Thoracic aorta (tissue), 2 donors: ENCODE data around the gene GBGT1. TPM values are rescaled to one million over a fixed set of nuclear protein-coding genes. Genes with fewer than 3 reads are reported as not detected.

Experiments
- ATAC-seq: fragments of 150-250 bp; one replicate; pipeline ENCODE4 v1.8.0; 2017; ENCODE audit warnings: low read depth; ENCODE audit not compliant: insufficient number of reproducible peaks, low FRiP score
- DNase-seq: peaks from one replicate; pipeline ENCODE4 v3.0.0-alpha.2; 2020; ENCODE audit warnings: low spot score
- H3K27ac ChIP-seq, 2 donors: fragments of 200-600 bp; sonication (generic); 1 replicate in 1 of 2; 2 replicates in 1 of 2; pipeline ENCODE4 v1.5.1; 2016; ENCODE audit warnings: mild to moderate bottlenecking in 2 of 2, moderate library complexity in 2 of 2
- H3K27me3 ChIP-seq: fragments of 200-600 bp; sonication (generic); replicated peaks from 2 replicates; pipeline ENCODE4 v1.6.0; 2016; ENCODE audit warnings: mild to moderate bottlenecking; ENCODE audit not compliant: insufficient read depth
- H3K36me3 ChIP-seq: fragments of 200-600 bp; sonication (generic); one replicate; pipeline ENCODE4 v1.5.1; 2016
- H3K4me1 ChIP-seq, 2 donors: fragments of 200-600 bp; sonication (generic); 1 replicate in 1 of 2; 2 replicates in 1 of 2; pipeline versions ENCODE4 v1.5.1 to v1.6.0; 2016; ENCODE audit warnings: low read depth in 2 of 2, mild to moderate bottlenecking in 1 of 2; ENCODE audit not compliant: control insufficient read depth in 1 of 2
- H3K4me3 ChIP-seq: fragments of 200-600 bp; sonication (generic); 2 replicates; pipeline ENCODE4 v1.5.1; 2016; ENCODE audit warnings: mild to moderate bottlenecking
- H3K9me3 ChIP-seq: fragments of 200-600 bp; sonication (generic); 2 replicates; pipeline ENCODE4 v1.5.1; 2016
- total RNA-seq, 2 donors: library from RNA; depleted of rRNA; stranded (reverse); fragments of >200 nt; gene quantifications; one replicate each; pipeline versions ENCODE4 v1.1.0 to v1.2.3, GENCODE V29; 2016
- TF ChIP-seq, protein P1 (sequence below): fragments of 200-600 bp; sonication (generic); IDR thresholded peaks from one replicate; pipeline ENCODE4 v1.5.1; 2019; ENCODE audit warnings: antibody characterized with exemption

GBGT1 gene
- total RNA-seq, 2 donors from 2014 or later, result 45.5 to 46.8 TPM

DNA sequence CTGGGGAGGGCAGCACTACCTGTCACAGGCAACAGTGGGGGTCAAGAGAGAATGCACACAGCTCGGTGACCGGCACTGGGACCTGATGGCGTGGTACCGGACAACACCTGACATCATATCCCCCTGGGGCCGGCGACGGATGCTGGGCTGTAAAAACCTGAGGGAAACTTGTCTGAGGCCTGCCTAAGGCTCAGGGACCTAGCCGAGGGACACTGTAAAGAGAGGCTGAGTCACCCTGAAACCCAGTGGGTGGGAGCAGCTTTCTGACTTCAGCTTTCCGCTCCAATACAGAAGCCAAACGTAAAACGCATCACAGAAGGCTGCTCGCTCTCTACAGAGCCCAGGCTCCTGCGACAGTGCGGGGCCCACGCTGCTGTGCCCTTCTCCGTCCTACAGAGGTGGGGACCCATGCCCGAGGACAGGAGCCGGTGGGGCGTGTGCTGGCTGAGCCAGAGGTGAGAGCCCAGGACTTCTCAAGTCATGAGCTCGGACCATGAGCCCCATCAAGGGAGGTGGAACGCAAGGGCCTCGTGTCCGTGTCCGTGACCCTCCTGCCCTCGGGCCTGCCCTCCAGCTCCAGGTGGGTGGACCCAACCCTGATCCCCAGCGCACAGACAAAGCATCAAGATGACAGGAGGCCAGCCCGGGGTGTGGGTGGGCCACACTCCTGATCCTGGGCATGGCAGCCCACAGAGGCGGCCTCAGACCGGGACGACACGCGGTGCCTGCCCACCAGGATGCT, 47.9 kb downstream of the GBGT1 start:
- H3K9me3 ChIP-seq, result no peaks in the 10 kb centered on the region
- H3K27me3 ChIP-seq, result no peaks in the 10 kb centered on the region
- TF ChIP-seq, protein P1, sequence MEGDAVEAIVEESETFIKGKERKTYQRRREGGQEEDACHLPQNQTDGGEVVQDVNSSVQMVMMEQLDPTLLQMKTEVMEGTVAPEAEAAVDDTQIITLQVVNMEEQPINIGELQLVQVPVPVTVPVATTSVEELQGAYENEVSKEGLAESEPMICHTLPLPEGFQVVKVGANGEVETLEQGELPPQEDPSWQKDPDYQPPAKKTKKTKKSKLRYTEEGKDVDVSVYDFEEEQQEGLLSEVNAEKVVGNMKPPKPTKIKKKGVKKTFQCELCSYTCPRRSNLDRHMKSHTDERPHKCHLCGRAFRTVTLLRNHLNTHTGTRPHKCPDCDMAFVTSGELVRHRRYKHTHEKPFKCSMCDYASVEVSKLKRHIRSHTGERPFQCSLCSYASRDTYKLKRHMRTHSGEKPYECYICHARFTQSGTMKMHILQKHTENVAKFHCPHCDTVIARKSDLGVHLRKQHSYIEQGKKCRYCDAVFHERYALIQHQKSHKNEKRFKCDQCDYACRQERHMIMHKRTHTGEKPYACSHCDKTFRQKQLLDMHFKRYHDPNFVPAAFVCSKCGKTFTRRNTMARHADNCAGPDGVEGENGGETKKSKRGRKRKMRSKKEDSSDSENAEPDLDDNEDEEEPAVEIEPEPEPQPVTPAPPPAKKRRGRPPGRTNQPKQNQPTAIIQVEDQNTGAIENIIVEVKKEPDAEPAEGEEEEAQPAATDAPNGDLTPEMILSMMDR, result no peak
- no peak for ATAC-seq
- no peak overlapping the region for H3K27ac ChIP-seq
- no peak for DNase-seq
- H3K4me3 ChIP-seq, result no peak overlapping the region
- no peaks in the 10 kb centered on the region for H3K36me3 ChIP-seq
- peaks cover 37 to 66% of the 10 kb centered on the region in 2 donors for H3K4me1 ChIP-seq

DNA sequence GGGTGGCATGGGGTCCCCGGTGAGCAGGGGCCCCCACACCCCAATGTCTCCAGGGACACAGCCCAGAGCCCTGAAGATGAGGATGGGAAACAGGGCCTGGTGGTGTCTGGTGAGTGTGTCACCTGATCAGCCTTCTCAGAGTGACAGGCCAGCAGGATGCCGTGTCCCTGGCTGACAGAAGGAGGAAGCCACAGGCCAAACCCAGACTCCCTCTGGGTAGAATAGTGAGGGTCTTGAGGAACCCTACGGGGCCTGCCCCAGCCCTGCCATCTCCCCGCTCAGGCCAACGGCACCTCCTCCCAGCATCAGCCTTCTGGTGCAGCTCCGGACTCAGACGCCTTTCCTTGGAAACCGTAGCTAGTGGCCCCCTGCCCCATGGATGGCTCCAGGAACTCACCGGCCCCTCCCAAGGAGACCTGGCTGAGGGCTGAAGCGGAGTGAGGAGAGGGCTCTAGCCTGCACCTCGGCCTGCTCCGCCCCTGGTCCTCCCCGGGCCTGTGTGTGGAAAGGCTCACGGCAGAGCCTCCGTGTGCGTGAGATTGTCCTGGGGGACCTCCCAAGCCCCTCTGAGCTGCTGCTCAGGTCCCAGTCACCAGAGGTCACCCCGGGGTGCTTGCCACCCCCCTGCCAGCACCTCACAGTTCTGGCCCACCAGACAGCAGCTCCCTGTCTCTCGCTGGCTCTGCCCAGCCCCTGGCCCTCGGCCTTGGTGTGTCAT, 48.7 kb downstream of the GBGT1 start:
- Histone ChIP-seq H3K36me3 (peaks cover 2% of the 10 kb centered on the region), H3K27ac (peak overlapping the region; percentile 22 to 54), H3K9me3 (no peaks in the 10 kb centered on the region), H3K4me3 (no peak overlapping the region), H3K4me1 (peaks cover 37 to 61% of the 10 kb centered on the region in 2 donors), H3K27me3 (no peaks in the 10 kb centered on the region)
- TF ChIP-seq, protein P1, result no peak
- DNase-seq, result no peak
- no peak for ATAC-seq

DNA sequence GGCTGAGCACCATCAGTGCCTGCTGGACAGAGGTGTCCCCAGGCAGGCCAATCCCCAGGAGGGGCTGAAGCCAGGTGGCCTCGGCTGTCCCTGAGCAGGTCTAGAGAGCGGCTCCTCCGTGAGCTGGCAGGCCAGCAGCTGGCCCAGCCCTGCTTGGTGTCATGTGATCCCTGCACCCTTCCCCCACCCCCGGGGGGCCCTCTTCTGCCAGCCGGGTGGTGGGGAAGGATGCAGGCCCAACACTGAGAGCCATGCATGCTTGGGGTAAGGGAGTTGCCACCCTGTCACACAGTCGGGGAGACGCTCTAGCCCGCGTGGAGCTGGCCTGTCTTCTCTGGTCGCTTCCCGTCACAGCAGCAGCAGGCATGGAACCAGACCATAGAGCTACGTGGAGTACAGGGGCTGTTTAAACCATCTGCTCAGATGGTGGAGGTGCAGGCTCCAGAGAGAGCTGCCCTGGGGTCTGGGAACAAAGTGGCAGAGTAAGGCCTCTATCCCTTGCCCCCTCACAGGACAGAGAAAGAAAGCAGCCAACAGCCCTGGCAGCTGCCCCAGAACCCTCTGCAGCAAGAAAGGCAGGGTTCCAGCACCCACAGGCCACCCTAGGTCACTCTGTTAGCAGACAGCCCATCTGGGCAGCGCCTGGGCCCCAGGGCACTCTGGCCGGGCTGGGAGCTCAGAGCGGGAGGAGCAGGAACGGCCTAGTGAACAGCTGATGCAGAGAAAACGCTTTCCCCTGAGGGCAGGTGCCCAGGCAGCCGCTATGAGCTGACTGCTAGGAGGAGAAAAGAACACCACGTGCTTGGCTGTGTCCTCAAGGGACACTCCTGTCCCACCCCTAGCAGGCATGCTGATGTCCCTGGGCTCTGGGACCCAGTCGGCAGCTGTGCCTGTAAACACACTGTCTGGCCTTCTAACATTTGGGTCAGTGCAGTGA, 49.5 kb downstream of the GBGT1 start:
- ATAC-seq, result no peak
- peaks cover 10% of the 10 kb centered on the region for H3K36me3 ChIP-seq
- peak overlapping the region; percentile 9 for H3K4me3 ChIP-seq
- H3K27me3 ChIP-seq, result no peaks in the 10 kb centered on the region
- H3K27ac ChIP-seq, result peak overlapping the region; percentile 22 to 54
- TF ChIP-seq, protein P1, result no peak
- no peak for DNase-seq
- H3K4me1 ChIP-seq, result peaks cover 29 to 53% of the 10 kb centered on the region in 2 donors
- H3K9me3 ChIP-seq, result no peaks in the 10 kb centered on the region

DNA sequence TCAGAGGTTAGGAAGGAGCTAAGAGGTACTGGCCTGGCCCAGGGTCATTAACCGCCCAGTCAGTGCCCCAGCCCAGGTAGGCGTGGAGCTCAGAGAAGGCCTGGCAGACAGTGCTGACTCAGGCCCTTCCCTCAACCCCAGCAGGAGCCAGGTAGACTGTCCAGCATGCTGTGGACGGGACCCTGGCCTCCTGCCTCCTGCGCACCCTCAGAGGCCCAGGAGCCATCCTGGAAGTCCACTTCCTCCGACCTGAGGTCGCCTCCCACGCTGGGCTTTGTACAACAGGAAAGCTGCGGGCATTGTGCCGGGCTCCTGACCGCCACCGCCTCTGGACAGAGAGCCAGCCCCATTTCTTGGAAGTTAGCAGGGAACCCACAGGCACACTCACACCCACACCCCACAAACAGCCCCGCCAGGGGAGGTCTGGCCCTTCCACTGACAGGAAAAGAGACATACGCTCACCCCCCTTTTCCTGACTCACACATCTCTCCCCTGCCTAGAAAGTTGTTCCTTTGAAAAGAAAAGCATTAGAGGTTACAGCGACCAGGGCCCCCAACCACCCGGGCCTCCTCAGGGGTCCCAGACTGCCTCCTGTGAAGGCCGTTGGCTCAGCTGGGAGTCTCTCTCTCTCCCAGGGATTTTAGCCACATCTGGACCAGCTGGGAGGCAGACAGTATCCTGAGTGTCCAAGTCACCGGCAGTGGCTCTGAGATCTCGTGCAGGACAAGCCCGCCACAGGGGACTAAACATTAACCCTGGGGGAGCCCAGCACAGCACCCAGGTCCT, 50.4 kb downstream of the GBGT1 start:
- no peak for ATAC-seq
- Histone ChIP-seq H3K36me3 (peaks cover 18% of the 10 kb centered on the region), H3K9me3 (no peaks in the 10 kb centered on the region), H3K27ac (peak overlapping the region; percentile 22 to 54), H3K4me1 (peaks cover 24 to 44% of the 10 kb centered on the region in 2 donors), H3K4me3 (peak overlapping the region; percentile 9), H3K27me3 (no peaks in the 10 kb centered on the region)
- no peak for DNase-seq
- TF ChIP-seq, protein P1, result no peak
